SK-N-SH treated with all-trans-retinoic acid at 6 μM for 48 hours (cell line): Measurements from ENCODE around the gene MTFR2.

Experiments used
- ISL1 ChIP-seq: fragments of 250-450 bp; sonication (Bioruptor Pico); IDR thresholded peaks from 2 replicates; pipeline ENCODE4 v2.1.2; 2022; ENCODE audit warnings: mild to moderate bottlenecking, moderate library complexity
- PATZ1 ChIP-seq: fragments of 250-450 bp; sonication (Bioruptor Pico); IDR thresholded peaks from 2 replicates; pipeline ENCODE4 v1.8.0; 2020; ENCODE audit warnings: mild to moderate bottlenecking, moderate library complexity, borderline replicate concordance
- RARB ChIP-seq: fragments of 250-450 bp; sonication (Bioruptor Pico); IDR thresholded peaks from 2 replicates; pipeline ENCODE4 v1.8.0; 2021; ENCODE audit warnings: mild to moderate bottlenecking, moderate library complexity
- TSHZ2 ChIP-seq: fragments of 250-450 bp; sonication (Bioruptor Pico); IDR thresholded peaks from 2 replicates; pipeline ENCODE4 v1.5.0; 2020; ENCODE audit warnings: mild to moderate bottlenecking, moderate library complexity
- ZC3H10 ChIP-seq: fragments of 250-450 bp; sonication (Bioruptor Pico); IDR thresholded peaks from 2 replicates; pipeline ENCODE4 v1.5.1; 2021; ENCODE audit warnings: mild to moderate bottlenecking, moderate library complexity

DNA sequence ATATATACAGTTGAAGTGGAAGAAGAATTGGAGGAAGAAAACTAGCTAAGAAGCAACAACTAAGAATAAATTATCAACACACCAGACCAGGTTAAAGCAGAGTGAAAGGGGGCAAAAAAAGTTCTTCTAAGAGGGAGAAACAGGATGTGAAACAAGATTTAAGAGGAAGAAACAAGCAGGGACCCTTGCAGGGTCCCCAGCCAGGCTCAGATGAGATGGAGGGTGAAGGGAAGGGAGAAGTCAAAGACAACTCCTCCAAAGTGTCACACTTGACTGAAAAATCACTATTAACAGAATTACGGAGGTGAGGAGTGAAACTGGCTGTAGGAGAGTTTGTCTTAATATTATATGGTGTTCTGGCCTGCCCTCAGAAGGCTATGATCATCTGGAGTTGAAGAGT is 65.4 kb downstream of the MTFR2 start:
- TF ChIP-seq TSHZ2 (CRISPR knock-in tag) (no peak), ZC3H10 (CRISPR knock-in tag) (no peak), RARB (CRISPR knock-in tag) (no peak), ISL1 (CRISPR knock-in tag) (no peak), PATZ1 (CRISPR knock-in tag) (no peak)
